Thymus (tissue), 11 donors: ENCODE results near the gene RNF213. TPM values are rescaled to one million over a fixed set of nuclear protein-coding genes. Genes with fewer than 3 reads are reported as not detected.

Experiments
- DNase-seq, 9 donors: peaks; one replicate each; pipeline ENCODE4 v3.0.0-alpha.2; 2013; ENCODE audit warnings: low spot score in 9 of 9, low read depth in 6 of 9, missing footprints in 1 of 9
- H3K27ac ChIP-seq, 2 donors: one replicate each; pipeline ENCODE4 v1.5.1; 2013; ENCODE audit warnings: control low read depth in 1 of 2, low read depth in 1 of 2, low read length in 1 of 2, mild to moderate bottlenecking in 1 of 2, moderate library complexity in 1 of 2
- H3K27me3 ChIP-seq, 2 donors: one replicate each; pipeline ENCODE4 v1.5.1; 2013; ENCODE audit warnings: low read length in 1 of 2; ENCODE audit not compliant: control insufficient read depth in 2 of 2, insufficient read depth in 1 of 2
- H3K36me3 ChIP-seq, 2 donors: one replicate each; pipeline ENCODE4 v1.5.1; 2013; ENCODE audit warnings: low read length in 1 of 2, mild to moderate bottlenecking in 1 of 2, moderate library complexity in 1 of 2; ENCODE audit not compliant: control insufficient read depth in 2 of 2, insufficient read depth in 2 of 2
- H3K4me1 ChIP-seq, 2 donors: one replicate each; pipeline ENCODE4 v1.5.1; 2013; ENCODE audit warnings: low read length in 2 of 2; ENCODE audit not compliant: control insufficient read depth in 2 of 2, insufficient read depth in 2 of 2
- H3K4me3 ChIP-seq, 2 donors: one replicate each; pipeline ENCODE4 v1.5.1; 2013; ENCODE audit warnings: low read length in 2 of 2, control low read depth in 1 of 2, mild to moderate bottlenecking in 1 of 2
- H3K9me3 ChIP-seq, 2 donors: one replicate each; pipeline ENCODE4 v1.5.1; 2013; ENCODE audit warnings: low read length in 1 of 2, mild to moderate bottlenecking in 1 of 2; ENCODE audit not compliant: control insufficient read depth in 2 of 2, insufficient read depth in 1 of 2
- WGBS: extraction: QIAGEN DNeasy Blood & Tissue Kit; methylation state at CpG from one replicate; pipeline ENCODE4 v1.1.7; 2013; 5-methylcytosine and 5-hydroxymethylcytosine counted together
- polyA plus RNA-seq: library from polyadenylated mRNA; stranded (reverse); fragments of 200-250 nt; gene quantifications from one replicate; pipeline ENCODE4 v1.2.3, GENCODE V29; 2013
- total RNA-seq: library from RNA; stranded (reverse); fragments of 120-200 nt; gene quantifications from one replicate; pipeline ENCODE4 v1.2.4, GENCODE V29; 2013
- donor health status: healthy.

Gene RNF213
- total and polyA plus RNA-seq, 2 donors: 76.4 to 114 TPM

- H3K4me3 ChIP-seq: no peak overlapping the region
- no peaks in the 10 kb centered on the region for H3K27me3 ChIP-seq
- no peaks in the 10 kb centered on the region for H3K9me3 ChIP-seq
- WGBS: 96% methylated on average over 19 of the region's 19 CpGs
- DNase-seq: no peak
- no peaks in the 10 kb centered on the region for H3K4me1 ChIP-seq
- H3K36me3 ChIP-seq: peaks cover 96 to 99% of the 10 kb centered on the region in 2 donors
- no peak overlapping the region for H3K27ac ChIP-seq
Measured at GRCh38 chr17:80349151-80349651, 88.5 kb downstream of the RNF213 start.

DNA sequence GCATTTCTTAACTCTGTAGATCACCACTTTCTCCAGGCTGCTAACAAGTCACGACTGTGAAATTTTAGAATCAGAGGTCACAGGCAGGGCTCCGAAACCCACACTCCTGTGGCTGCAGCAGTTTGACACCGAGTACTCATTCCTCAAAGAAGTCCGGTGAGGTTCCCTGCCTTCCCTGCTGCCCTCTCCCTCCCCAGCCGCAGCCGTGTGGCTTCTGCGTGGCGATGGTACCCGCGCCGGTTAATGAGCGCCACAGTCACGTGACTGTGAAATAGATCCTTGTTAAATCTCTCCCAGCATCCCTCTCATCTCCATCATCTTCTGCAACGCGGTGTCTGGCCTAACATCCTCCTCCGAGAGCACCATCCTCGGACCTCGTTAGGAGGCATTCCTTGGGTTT is 89.1 kb downstream of the RNF213 start:
- no peaks in the 10 kb centered on the region for H3K9me3 ChIP-seq
- DNase-seq: no peak
- WGBS: 97% methylated on average over 18 of the region's 18 CpGs
- H3K4me1 ChIP-seq: no peaks in the 10 kb centered on the region
- no peak overlapping the region for H3K27ac ChIP-seq
- no peak overlapping the region for H3K4me3 ChIP-seq
- no peaks in the 10 kb centered on the region for H3K27me3 ChIP-seq
- peaks cover 97 to 99% of the 10 kb centered on the region in 2 donors for H3K36me3 ChIP-seq

GRCh38 chr17:80352216-80352895 is 91.7 kb downstream of the RNF213 start:
- Histone ChIP-seq H3K36me3 (peaks cover 88 to 89% of the 10 kb centered on the region in 2 donors), H3K27me3 (no peaks in the 10 kb centered on the region), H3K4me3 (no peak overlapping the region), H3K4me1 (no peaks in the 10 kb centered on the region), H3K9me3 (no peaks in the 10 kb centered on the region), H3K27ac (no peak overlapping the region)
- 96% methylated on average over 22 of the region's 22 CpGs for WGBS
- DNase-seq: no peak

DNA sequence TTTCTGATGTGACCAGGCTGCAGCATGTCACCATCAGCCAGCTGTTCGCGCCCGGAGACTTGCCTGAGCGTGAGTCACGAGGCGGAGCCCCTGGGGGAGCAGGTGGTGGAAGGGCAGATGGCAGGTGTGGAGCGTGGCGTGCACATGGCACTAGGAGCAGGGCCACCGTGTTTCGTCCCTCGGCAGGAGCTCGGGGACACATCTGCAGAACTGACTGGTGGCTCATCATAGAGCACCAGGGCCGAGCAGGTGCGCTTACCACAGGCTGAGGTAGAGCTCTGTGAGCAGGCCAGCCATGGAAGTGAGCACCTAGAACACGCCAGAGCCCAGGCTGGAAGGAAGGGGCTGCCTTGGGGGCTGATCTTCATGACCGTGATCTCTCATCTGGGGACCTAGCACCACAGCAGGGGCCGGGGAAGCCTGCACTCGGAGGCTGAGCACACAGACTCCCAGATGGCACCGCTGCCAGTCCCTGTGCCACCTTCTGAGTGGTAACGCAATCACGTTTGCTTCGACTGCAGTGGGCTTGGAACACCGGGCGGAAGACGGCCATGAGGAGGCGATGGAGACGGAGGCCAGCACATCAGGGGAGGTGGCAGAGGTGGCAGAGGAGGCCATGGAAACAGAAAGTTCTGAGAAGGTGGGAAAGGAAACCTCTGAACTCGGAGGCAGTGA is 92.5 kb downstream of the RNF213 start:
- WGBS: 97% methylated on average over 28 of the region's 28 CpGs
- no peaks in the 10 kb centered on the region for H3K4me1 ChIP-seq
- H3K9me3 ChIP-seq: no peaks in the 10 kb centered on the region
- H3K27me3 ChIP-seq: no peaks in the 10 kb centered on the region
- no peak for DNase-seq
- H3K36me3 ChIP-seq: peaks cover 87 to 88% of the 10 kb centered on the region in 2 donors
- H3K27ac ChIP-seq: no peak overlapping the region
- no peak overlapping the region for H3K4me3 ChIP-seq

DNA sequence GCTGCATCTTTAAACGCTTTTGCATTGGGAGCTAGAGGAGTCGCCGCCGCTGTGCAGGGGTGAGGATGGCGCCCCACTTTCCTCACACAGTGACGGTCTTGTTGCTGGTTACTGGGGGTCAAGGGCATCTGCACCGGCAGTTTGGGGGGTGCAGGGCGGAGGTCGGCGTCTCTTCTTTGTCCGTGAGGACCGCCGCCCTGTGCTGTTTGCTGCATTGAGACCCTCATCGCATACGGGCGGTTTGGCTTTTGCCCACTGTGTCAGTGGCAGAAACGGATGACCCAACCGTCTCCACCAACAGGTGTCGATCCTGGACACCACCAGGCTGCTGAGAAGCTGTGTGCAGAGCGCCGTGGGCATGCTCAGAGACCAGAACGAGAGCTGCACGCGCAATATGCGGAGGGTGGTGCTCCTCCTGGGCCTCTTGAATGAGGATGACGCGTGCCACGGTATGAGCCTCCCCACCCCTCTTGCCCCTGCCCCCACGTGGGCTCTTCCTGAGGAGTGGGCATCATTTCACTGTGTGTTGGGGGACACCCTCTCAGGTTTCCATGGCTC is 93.1 kb downstream of the RNF213 start:
- H3K27ac ChIP-seq: no peak overlapping the region
- no peak for DNase-seq
- 98% methylated on average over 29 of the region's 29 CpGs for WGBS
- H3K4me3 ChIP-seq: no peak overlapping the region
- no peaks in the 10 kb centered on the region for H3K4me1 ChIP-seq
- H3K36me3 ChIP-seq: peaks cover 87 to 88% of the 10 kb centered on the region in 2 donors
- no peaks in the 10 kb centered on the region for H3K9me3 ChIP-seq
- no peaks in the 10 kb centered on the region for H3K27me3 ChIP-seq

- Histone ChIP-seq H3K27me3 (no peaks in the 10 kb centered on the region), H3K36me3 (peaks cover 87 to 88% of the 10 kb centered on the region in 2 donors), H3K4me1 (no peaks in the 10 kb centered on the region), H3K27ac (no peak overlapping the region), H3K4me3 (no peak overlapping the region), H3K9me3 (no peaks in the 10 kb centered on the region)
- WGBS: 99% methylated on average over 9 of the region's 9 CpGs
- no peak for DNase-seq
Measured at GRCh38 chr17:80354336-80354735, 93.7 kb downstream of the RNF213 start.

DNA sequence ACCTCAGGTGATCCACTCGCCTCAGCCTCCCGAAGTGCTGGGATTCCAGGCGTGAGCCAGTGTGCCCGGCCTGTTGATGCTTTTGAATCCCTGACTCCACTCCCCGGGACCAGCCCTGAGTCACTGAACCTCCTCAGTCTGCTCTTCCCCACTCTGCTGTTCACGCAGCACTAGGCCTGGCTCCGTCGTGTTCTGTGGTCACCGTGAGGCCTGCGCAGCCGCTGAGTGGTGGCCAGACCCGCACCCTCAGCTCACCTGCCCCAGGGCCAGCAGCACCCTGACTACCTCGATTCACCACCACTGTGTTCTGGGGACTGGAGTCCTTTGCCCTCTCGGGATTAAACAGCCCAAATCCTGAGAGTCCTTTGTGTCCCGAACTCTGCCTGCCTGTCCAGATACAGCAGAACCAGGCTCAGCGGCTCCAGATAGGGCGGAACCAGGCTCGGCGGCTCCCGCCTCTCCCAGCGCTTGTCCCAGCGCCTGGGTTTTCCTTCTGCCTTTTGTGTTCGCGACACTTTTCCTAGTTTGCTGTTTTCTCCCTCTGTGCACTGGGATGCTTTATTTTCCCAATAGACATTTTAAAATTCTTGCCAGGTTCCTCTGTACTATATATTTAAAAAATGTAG is 95.7 kb downstream of the RNF213 start:
- H3K27me3 ChIP-seq: no peaks in the 10 kb centered on the region
- H3K4me3 ChIP-seq: no peak overlapping the region
- 97% methylated on average over 24 of the region's 24 CpGs for WGBS
- H3K27ac ChIP-seq: no peak overlapping the region
- H3K36me3 ChIP-seq: peaks cover 89 to 90% of the 10 kb centered on the region in 2 donors
- no peak for DNase-seq
- H3K9me3 ChIP-seq: peaks cover 6 to 12% of the 10 kb centered on the region in 2 donors
- H3K4me1 ChIP-seq: no peaks in the 10 kb centered on the region

DNA sequence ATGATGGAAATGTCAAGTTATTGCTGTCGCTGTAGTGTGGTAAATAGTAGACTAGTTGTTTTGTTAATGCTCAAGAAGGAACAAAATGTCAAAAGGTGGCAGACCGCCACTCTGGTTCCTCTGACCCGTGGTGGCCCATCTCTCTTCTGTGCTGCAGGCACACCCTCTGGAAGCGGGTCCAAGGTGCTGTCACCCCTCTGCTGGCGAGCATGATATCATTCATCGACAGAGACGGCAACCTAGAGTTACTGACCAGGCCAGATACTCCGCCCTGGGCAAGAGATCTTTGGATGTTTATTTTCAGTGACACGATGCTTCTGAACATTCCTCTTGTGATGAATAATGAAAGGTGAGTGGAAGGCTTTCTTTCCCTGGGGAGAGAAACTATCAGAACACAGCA is 97.5 kb downstream of the RNF213 start:
- peaks cover 87 to 88% of the 10 kb centered on the region in 2 donors for H3K36me3 ChIP-seq
- no peaks in the 10 kb centered on the region for H3K27me3 ChIP-seq
- H3K4me1 ChIP-seq: no peaks in the 10 kb centered on the region
- WGBS: 97% methylated on average over 9 of the region's 9 CpGs
- DNase-seq: no peak
- peaks cover 6 to 15% of the 10 kb centered on the region in 2 donors for H3K9me3 ChIP-seq
- no peak overlapping the region for H3K27ac ChIP-seq
- H3K4me3 ChIP-seq: no peak overlapping the region

DNA sequence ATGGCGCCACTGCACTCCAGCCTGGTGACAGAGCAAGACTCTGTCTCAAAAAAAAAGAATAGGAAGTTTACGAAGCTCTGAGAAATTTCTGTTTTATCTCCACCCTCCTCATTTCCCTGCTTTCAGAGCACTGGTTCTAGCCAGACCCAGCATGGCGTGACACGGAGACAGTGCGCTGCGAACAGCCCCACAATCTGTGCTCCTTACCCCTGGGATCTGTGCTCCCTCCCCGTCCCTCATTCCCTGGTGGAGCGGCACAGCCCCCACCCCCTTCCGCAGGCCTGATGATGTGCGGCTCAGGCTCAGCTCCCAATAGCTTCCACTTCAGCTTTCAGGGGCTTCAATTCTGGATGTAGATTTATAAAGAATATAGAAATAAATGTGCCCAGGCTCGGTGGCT is 98.2 kb downstream of the RNF213 start:
- no peak overlapping the region for H3K27ac ChIP-seq
- no peak for DNase-seq
- peaks cover 87 to 88% of the 10 kb centered on the region in 2 donors for H3K36me3 ChIP-seq
- H3K9me3 ChIP-seq: peaks cover 6 to 15% of the 10 kb centered on the region in 2 donors
- no peaks in the 10 kb centered on the region for H3K4me1 ChIP-seq
- 89% methylated on average over 11 of the region's 11 CpGs for WGBS
- H3K27me3 ChIP-seq: no peaks in the 10 kb centered on the region
- H3K4me3 ChIP-seq: no peak overlapping the region
